Activated CD4-positive, alpha-beta T cell treated with anti-CD3 and anti-CD28 coated beads, Interleukin-2, amount 10 ng/mL, durations not matched to agents 24 days and 14 days (primary cell): Measurements from ENCODE around the gene LYPD6. TPM values are rescaled to one million over a fixed set of nuclear protein-coding genes. Genes with fewer than 3 reads are reported as not detected.
"Not testable (repeated sequence)": the region's sequence is repeated elsewhere in the genome, so short reads cannot be mapped to it uniquely, and the experiment has no call there.

Experiments
- DNase-seq: peaks from one replicate; pipeline ENCODE4 v3.0.0; 2022
- H3K27ac Mint-ChIP-seq: one replicate; pipeline ENCODE4 v1.8.0; 2022; ENCODE audit warnings: mild to moderate bottlenecking, mixed read lengths
- H3K27me3 Mint-ChIP-seq: one replicate; pipeline ENCODE4 v1.8.0; 2022; ENCODE audit warnings: mixed read lengths
- H3K36me3 Mint-ChIP-seq: one replicate; pipeline ENCODE4 v1.8.0; 2022; ENCODE audit warnings: low read depth, mild to moderate bottlenecking, mixed read lengths
- H3K4me1 Mint-ChIP-seq: one replicate; pipeline ENCODE4 v1.8.0; 2021; ENCODE audit warnings: mixed read lengths
- H3K4me3 Mint-ChIP-seq: one replicate; pipeline ENCODE4 v1.8.0; 2022; ENCODE audit warnings: mild to moderate bottlenecking, moderate library complexity, mixed read lengths
- H3K9me3 Mint-ChIP-seq: one replicate; pipeline ENCODE4 v1.8.0; 2021; ENCODE audit warnings: mixed read lengths
- intact Hi-C: fragments of 100-400 bp; cut with micrococcal nuclease; formaldehyde crosslinking; loops from one replicate; pipeline ENCODE4 v1.15.1; 2023
- total RNA-seq: library from RNA; stranded (reverse); gene quantifications from 2 replicates; pipeline ENCODE4 v1.2.3, GENCODE V29; 2022

The LYPD6 gene
- total RNA-seq, 1 donor from 2014 or later = not detected

DNA sequence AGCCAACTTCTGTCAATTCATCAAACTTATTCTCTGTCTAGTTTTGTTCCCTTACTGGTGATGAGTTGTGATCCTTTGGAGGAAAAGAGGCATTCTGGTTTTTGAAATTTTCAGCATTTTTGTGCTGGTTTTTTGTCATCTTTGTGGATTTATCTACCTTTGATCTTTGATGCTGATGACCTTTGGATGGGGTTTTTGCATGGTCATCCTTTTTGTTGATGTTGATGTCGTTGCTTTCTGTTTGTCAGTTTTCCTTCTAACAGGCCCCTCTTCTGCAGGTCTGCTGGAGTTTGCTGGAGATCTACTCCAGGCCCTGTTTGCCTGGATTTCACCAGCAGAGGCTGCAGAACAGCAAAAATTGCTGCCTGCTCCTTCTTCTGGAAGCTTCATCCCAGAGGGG is 168.8 kb downstream of the LYPD6 start:
- H3K4me1 Mint-ChIP-seq, H3K27me3 Mint-ChIP-seq, H3K27ac Mint-ChIP-seq, H3K4me3 Mint-ChIP-seq, intact Hi-C loops, DNase-seq, H3K9me3 Mint-ChIP-seq, H3K36me3 Mint-ChIP-seq: not testable (repeated sequence)

DNA sequence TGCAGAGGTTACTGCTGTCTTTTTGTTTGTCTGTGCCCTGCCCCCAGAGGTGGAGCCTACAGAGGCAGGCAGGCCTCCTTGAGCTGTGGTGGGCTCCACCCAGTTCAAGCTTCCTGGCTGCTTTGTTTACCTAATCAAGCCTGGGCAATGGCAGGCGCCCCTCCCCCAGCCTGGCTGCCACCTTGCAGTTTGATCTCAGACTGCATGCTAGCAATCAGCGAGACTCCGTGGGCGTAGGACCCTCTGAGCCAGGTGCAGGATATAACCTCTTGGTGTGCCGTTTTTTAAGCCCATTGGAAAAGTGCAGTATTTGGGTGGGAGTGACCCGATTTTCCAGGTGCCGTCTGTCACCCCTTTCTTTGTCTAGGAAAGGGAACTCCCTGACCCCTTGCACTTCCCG is 176.4 kb downstream of the LYPD6 start:
- H3K4me3 Mint-ChIP-seq, H3K9me3 Mint-ChIP-seq, intact Hi-C loops: not testable (repeated sequence)

DNA sequence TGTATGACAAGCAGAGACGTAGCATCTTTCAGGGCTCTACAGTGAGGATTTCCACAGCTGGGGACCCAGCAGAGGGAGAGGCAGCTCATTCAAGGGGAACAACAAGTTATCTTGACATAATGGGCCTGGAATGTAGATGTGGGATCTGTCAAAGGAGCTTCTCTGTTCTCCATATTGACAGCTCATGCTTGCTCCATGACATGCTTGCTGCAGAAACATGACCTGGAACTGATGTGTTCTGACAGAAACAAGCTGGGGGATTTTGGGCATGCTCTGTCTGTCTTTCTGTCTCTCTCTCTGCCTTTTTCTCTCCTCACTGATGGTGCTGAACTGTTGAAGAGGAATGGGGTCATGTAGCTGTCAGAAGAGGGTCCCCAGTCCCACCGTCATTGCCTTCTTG is 177.6 kb downstream of the LYPD6 start:
- Mint-ChIP-seq H3K9me3 (no peaks in the 10 kb centered on the region), H3K27ac (no peak overlapping the region), H3K36me3 (no peaks in the 10 kb centered on the region), H3K4me1 (no peaks in the 10 kb centered on the region), H3K27me3 (peaks cover 2% of the 10 kb centered on the region), H3K4me3 (no peak overlapping the region)
- no peak for DNase-seq
- intact Hi-C loops = no loop called here

More for the DNA sequence above, 176.4 kb downstream of the LYPD6 start:
- H3K27ac Mint-ChIP-seq, DNase-seq, H3K4me1 Mint-ChIP-seq, H3K27me3 Mint-ChIP-seq, H3K36me3 Mint-ChIP-seq: not testable (repeated sequence)

DNA sequence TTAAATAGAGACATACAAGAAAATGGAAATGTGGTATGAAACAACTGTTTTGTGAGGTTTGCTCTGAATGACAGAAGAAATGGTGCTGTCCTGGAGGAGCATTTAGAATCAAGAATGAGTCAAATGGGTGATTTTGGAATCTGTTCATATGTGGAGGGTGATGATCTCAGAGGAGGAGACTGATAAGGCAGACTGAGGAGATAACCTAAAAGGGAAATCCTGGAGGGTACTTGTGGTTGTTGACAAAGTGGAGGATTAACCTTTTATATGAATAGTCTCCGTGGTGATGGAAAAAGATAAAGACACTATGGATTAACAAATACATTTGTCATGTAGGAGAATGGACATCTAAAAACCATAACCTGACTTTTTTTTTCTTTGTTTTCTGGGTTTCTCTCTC is 183.1 kb downstream of the LYPD6 start:
- intact Hi-C loops = no loop called here

More for the DNA sequence above, 183.1 kb downstream of the LYPD6 start:
- no peak for DNase-seq
- peaks cover 3% of the 10 kb centered on the region for H3K27me3 Mint-ChIP-seq
- H3K4me1 Mint-ChIP-seq = no peaks in the 10 kb centered on the region
- no peaks in the 10 kb centered on the region for H3K9me3 Mint-ChIP-seq
- H3K36me3 Mint-ChIP-seq = no peaks in the 10 kb centered on the region
- no peak overlapping the region for H3K4me3 Mint-ChIP-seq
- no peak overlapping the region for H3K27ac Mint-ChIP-seq
